Stimulated activated naive CD8-positive, alpha-beta T cell treated with anti-CD3 and anti-CD28 coated beads, Interleukin-15, Interleukin-2, amounts not matched to agents 100 U/mL and 50 U/mL, for 24 hours (primary cell): Measurements from ENCODE around the gene FHIT.
A peak's percentile ranks its signal among the peaks of the same experiment; 100 is the strongest.

Source experiments
- ATAC-seq: fragments of 150-1000 bp; cut with Tn5 transposase; one replicate; pipeline ENCODE4 v1.10.0; 2021
- DNase-seq: peaks from one replicate; pipeline ENCODE4 v3.0.0; 2021

The FHIT gene

DNA sequence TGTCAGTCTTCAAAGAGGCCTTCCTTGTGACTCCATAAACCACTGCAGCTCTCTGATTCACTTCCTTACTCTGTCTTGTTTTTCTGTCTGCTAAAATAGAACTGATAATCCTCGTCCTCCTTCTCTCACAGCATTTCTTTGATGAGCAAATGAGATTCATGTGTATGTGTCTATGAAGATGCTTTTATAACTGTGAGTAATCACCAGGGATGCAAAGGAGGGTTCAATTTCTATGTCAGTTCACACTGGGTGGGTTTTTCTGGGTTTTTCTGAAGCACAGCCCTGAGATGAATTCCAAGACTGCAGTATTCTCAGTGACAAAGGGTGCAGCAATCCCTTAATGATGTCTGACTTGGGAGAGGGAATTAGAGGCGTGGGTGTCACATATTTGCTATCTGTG is 1454.8 kb downstream of the FHIT start:
- ATAC-seq (no peak), DNase-seq (no peak)

DNA sequence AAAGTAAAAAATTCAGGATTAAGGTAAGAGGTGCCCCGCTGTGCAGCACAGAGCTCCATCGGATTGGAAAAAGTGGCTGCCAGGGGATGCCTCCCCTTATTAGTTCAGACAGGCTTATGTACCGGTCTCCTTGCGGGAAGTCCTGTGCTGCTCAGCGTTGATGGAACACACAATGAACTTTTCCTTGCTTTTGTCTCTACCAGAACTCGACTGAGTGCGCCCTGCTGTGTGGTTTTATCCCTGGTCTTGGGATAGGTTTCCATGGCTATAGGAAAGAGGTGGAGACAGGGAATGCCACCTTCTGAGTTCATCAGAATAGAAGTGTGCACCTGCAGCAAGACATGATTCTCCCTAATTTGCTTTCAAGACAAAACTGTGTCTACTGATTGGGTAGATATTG is 1455.5 kb downstream of the FHIT start:
- DNase-seq (no peak), ATAC-seq (no peak)

DNA sequence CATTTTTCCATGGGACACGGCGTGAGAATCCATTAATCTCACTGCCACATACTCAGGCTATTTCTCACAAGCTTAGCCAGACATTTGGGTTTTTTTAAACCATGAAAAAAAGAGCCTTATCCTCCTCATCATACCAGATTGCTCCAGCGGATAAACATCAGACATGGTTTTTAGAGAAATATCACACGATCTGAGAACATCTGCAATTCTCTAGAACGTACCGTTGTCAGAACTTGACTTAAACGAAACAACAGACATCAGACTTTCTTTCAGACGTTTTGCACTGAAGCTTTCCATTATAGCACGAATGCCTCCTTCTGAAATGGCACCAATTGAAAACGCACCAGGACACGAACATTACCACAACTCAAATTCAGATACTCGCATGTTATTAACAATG is 1457.3 kb downstream of the FHIT start:
- DNase-seq (no peak), ATAC-seq (no peak)

DNA sequence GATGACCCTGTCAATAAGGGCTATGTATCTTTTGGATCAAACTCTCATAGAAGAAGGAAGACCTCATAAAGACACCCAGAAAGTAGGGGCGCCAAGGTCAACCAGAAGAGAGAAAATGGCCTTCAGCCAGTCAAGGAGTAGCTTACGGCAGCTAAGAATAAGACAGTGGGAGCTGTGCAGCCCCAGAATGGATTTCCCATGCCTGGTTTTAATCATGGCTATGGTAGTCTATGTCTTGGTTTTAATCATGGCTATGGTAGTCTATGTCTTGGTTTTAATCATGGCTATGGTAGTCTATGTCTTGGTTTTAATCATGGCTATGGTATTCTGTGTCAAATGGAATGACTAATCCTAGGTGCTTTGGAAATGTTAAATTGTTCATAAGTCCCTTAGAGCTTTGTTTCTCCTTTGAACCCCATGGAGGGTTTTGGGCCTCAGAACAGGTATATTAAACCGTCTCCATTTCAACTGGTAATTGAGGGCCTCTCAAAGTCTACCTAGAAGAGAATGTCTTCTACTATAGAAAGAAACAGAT is 1459.4 kb downstream of the FHIT start:
- ATAC-seq = peak; percentile 36
- no peak for DNase-seq

DNA sequence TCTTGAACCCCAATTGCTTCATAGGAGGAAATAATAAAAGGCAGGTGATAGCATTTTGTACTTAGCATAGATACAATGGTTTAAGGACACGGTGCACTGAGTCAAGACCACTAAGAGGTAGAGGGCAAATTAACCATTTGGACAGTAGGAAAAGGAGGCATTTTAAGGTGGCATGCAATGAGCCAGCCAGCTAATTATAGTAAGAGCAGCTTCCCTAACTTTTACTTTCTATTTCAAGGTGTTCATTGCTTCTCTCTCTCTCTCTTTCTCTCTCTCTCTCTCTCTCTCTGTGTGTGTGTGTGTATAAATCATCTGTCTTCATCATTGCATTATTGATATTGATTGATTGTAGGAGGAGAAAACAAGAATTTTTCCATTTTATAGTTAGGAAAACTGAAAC is 1461.0 kb downstream of the FHIT start:
- DNase-seq (no peak), ATAC-seq (no peak)

DNA sequence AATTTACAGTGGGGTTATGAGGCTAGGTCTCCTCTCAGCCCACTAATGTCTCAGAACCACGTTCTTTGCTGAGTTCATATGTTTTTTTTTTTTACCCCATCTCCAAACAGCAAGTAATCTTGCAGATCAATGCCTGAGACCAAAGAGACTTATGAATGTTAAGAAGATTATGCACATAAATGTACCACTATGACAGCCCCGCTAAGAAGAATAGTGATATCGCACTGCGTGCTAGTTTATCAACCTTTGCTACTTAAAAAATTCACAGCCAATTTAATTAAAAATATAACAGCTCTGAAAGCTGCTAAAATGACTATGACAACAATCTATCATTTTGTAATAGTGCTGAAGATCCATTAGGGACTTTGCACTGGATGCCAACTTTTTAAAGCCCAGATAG is 1462.5 kb downstream of the FHIT start:
- DNase-seq (no peak), ATAC-seq (no peak)

DNA sequence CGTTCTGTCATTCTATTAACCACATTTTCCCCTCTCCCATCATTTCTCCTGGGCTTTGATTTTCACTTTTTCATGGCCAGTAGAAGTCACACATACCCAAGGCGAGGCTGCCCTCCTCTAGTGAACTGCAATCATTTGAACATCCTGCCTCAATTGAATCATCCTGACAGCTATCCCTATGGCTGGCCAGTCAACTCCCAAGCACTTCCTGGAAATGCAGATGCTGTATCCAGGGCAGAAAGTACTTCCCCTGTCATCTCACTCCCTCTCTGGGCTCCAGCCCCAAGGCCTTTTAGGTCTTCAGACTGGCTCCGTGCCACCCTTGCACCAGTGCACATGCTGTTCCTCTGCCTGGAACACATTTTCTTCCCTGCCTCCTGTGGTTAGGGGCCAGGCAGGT is 1463.1 kb downstream of the FHIT start:
- ATAC-seq (no peak), DNase-seq (no peak)

DNA sequence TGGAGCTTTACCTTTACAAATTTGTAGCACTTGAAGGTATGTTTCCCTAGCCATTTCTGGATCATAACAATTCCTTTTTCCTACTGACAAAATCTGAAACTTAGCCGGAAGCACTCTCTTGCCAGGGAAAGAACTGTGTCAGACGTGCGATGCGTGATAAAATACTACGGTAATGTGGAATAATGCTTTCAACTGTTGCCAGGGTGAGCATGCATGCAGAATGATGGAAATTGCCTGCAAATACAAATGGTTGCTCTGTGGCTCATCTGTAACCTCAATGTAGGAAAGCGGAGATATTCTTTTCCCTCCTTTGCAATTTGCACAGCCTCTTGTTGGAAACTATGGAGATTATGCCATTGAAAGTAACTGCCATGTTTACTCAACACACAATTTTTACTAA is 1464.9 kb downstream of the FHIT start:
- ATAC-seq (no peak), DNase-seq (no peak)

DNA sequence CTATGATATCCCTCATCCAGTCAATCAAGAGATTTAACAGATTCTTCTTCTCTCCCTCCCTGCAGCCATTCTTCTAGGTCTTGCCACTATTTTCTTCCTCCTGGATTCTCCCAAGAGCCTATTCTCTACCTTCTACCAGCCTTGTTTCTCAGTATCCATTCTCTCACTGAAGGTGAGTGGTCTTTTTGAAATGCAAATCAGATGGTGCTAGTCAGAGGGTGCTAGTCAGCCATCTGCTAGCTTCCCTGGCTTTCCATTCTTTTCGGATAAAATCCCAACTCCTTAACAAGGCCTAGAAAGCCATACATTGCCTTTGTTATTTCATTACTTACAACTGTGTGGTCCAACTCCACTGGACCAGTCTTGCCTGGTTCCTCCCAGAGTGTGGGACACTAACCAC is 1467.1 kb downstream of the FHIT start:
- no peak for DNase-seq
- ATAC-seq = no peak

DNA sequence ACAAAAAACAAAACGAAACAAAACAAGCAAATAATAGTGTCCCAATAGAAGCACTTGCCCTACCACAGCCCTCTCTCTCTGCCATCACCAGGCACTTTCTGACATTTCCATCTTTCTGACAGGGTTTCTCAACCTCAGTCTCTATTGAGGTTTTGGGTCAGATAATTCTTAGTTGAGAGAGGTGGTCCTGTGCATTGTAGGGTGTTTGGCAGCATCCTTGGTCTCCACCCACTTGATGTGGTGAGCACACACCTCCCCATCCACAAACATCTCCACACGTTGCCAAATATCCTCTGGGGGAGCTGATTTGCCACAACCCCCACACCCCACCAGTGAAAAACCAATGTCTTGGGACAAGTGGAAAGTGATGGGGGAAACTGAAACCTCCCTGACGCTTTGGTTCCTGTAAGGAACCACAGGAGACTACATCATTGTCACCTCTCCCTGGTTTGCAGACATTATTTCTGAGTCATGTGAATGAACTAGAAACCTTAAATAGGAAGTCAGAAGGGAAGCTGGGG is 1467.7 kb downstream of the FHIT start:
- DNase-seq = peak; percentile 52
- ATAC-seq = peak; percentile 91

DNA sequence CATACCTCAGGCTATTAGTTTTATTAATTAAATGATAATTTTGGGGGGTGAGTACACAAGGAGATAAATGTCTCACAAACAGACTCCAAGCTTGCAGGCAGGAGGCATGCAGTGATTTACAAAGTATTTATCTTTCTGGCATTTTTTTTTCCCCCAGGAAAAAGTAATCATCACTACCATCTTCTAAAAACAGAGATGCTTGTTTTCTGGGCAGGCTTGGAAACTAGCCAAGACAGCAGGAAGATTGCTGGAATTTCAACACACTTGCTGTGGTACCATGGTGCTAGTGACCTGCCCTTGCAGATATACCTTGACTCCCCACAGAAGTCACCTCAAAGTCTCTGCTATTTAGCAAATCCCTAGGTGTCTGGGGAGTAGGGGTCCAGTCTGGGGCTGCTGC is 1468.6 kb downstream of the FHIT start:
- ATAC-seq (no peak), DNase-seq (no peak)

DNA sequence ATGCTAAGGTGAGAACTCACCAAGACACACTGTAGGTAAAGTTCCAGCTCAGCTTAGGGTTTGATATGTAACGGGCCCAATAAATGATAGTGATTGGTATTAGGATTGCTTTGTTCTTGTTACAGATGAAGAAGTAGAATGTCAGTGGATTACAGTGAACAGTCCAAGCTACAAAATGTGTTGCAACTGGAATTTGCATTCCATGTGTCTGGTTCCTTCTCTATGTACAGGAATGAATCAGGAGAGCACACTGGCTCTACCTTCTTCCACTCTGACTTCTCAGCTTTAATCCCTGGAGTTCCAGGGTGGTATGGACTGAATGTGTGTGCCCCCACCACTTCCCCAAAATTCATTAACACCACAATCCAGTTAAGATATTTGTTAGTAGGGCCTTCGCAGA is 1471.0 kb downstream of the FHIT start:
- DNase-seq = no peak
- no peak for ATAC-seq

DNA sequence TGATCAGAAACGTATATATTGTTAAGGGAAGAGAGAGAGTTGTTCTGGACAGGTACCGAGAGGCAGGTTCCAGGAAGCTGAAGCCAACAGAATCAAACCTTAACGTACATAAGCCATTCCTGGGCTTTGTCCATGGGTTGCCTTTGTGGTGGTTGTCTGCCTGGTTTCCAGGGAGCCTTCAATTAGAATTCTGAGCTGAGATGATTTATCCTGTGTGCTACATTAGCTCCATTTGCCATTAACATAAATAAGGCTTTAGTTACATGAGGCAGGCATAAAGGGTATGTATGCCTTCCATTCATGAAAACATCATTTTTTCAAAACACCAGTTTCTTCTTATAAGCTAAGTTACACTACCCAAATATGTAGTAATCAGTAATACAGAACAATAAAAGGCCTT is 1472.0 kb downstream of the FHIT start:
- DNase-seq = no peak
- ATAC-seq = no peak

DNA sequence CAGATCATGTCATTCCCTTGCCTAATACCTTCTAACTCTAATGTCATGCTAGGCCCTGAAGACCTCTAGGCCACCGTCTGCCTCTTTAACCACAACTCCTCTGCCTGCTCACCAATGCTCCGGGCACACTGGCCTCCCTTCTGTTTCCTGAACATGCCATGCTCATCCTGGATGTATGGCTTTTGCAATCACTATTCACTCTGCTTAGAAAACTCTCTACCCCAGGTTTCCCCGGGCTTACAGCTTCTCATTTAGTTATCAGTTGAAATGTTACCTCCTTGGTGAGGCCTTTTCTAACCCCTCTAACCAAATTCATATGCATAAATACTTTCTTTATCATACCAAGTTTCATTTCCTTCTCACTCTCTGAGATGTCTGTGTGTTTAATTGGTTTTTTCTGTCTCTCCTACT is 1473.6 kb downstream of the FHIT start:
- ATAC-seq = peak; percentile 41
- DNase-seq = no peak

DNA sequence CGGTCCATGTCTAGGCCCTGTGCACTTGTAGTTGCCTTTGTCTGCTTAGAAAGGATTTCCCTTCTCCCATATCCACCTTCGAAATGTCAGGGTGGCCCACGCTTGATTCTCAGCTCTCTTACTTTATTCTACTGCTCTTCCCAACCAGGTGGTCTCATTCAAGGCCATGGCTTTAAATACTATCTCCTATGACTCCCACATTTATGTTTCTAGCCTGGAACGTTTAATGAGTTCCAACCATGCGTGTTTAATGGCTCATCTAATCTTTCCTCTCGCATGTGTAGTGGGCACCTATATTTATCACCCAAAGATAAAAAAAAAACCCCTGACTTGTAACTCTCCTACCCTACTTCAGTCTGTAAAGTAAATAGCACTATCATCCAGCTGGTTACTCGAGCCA is 1474.2 kb downstream of the FHIT start:
- no peak for DNase-seq
- ATAC-seq = no peak

DNA sequence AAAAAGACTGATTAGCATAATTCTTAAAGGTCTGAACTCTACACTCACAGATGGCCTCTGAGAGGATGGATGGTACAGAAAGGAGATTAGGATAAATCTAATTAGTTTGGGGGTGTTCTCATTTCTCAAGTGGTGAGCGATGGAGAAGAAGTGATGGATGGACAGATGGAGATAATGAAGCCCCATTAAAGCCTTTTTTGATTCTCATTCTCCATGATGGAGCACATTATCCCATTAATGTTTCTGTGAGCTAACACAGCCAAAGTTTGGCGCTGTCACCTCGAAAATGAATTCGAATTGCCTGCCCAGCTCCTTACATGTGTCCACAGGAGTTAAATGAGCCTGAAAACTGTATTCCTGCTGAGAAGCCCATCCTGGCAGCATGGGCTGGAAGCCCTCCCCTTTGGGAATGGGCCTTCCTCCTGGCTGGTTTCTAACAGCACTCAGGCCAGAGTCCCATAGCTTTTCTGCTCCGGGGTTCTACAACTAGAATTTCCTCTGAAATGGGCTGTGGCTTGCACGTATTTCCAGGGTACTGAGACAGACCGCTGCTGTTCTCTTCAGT is 1475.4 kb downstream of the FHIT start:
- ATAC-seq = no peak

DNA sequence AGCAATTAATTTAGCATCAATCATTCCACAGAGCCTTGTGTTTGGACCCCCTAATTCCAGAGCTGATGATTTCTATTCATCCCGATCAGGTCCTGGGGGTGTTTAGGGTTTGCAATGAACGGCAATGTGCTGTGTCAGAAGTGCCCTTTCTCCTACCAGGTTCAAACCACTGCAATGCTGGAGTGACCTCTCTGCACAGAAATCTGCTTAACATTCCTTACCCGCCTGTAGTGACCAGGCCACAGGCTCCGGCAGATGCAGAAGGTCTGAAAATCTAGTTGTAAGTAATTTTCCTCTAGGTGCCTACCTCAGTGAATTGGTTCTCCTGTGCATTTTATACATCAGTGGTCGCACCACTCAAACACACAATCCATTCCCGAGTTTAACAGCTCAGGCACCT is 1476.1 kb downstream of the FHIT start:
- DNase-seq (no peak), ATAC-seq (no peak)

More for the DNA sequence above, 1475.4 kb downstream of the FHIT start:
- no peak for DNase-seq

DNA sequence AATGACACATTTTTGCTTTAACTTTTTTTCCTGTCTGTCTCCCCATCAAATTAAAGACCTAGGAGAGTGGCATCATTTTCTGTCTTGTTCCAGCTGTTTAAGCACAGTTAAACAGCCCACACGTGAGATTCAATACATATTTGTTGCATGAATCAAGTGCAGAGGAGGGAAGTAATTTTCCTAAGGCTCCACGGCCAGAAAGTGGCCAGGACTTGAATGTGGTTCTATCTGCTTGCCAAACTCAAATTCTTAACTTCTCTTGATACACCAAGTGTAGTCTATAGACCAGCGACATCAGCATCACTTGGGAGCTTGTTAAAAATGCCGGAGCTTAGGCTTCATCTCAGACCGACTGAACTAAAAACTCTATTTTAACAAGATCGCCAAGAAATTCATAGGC is 1476.6 kb downstream of the FHIT start:
- DNase-seq = no peak
- no peak for ATAC-seq

DNA sequence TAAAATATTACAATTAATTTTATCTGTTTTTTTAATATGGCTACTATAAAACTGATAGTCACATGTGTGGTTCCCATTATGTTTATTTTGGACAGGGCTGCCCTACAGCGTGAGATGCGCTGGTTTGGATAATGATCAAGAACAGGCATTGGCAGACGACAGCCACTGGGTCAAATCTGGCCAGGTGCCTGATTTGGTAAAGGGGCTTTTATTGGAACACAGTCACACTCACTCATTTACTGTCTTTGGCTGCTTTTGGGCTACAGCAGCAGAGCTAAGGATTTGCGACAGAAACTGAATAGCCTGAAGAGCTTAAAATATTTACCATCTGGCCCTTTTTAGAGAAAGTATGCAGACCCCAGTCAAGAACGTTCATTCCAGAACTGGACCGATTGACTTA is 1477.3 kb downstream of the FHIT start:
- ATAC-seq (no peak), DNase-seq (no peak)

DNA sequence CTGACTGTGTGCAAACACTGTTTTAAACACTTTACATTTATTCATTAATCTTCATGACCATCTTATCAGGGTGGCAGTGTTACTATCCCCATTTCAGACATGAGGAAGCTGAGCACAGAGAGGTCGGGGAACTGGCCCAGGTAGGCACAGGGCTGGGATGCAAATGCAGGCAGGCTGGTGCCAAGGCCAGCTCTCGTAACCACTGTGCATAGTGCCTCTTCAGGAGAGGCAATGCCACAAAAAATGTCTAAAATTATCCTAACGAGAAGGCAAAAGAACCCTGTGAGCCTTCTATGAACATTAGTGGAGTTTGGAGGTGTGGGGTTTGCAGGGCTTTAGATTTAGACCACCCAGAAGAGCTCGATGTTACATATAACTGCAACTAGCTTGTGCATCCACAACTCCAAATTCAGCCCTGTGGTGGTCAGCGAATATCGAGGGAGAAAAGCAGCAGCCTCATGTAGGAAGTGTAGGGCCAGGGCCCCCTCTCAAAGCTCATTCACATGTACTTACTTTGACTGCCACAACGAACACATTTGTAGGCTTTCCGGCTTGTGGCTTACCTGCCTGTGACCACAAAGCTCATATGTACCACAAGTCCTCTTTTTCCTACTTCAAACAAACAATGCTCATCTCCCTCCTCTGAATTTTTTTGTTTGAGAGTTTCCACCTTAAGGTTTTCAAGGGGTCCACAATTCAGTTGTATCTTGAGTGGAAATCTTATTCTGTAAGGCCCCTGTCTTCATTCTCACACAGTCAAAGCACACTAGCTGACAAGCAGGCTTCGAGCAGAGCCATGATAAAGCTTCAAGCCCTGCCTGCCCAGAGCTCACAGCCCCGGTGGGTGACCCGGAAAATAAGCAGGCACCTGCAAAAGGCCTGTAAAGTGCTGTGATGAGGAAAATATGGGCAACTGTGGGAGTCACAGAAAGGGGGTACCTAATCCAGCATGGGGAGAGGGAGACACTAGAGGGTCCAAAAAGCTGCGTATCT is 1478.5 kb downstream of the FHIT start:
- peak; percentile 55 for DNase-seq
- peak; percentile 62 for ATAC-seq

DNA sequence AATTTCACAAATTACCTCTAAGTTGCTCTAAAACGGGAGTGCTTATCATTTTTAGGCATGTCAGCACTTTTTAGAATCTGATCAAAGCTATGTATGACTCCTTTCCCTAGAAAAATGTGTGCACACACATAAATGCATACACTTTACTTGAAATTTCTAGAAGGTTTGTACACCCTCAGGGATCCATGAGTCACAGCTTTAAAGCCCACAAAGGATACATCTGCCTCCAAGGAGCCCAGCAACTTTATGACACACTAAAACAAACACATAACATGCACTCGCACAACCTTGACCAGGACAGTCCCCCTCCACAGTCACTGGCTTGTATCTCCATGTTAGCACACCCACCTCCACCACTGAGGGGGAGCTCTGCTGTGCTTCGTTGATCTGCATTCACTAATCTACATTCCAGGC is 1479.5 kb downstream of the FHIT start:
- peak; percentile 51 for ATAC-seq
- no peak for DNase-seq

DNA sequence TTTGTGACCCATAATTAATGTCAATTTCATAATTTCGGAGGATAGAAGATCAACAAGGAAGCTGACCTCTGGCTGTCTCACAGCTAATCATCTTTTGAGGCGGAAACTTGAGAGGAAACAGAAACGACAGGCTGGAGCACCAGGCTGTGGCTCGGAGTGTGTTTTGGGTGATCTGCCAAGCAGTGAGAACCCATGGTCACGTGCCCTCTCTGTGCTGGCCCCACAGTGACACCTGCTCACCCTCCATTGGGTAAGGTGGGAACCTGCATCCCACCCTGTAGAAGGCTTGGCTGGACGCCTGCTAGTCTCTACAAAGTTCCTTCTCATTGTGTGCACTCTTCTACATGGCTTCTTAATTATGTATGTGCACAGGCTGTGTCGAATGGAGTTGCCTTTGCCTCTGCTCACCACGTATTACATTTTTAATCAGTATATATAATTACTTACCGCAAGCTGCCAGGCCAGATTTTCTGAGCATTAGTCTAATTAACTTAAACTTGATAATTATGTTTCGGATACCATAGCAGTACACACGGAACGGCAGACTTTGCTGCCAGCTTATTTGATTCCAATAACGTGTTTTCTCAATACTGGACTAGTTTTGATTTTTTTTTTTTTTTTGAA is 1482.0 kb downstream of the FHIT start:
- DNase-seq = no peak
- ATAC-seq = no peak
